Uterus (tissue), 4 donors: Measurements from ENCODE around the gene TMOD4. TPM values are rescaled to one million over a fixed set of nuclear protein-coding genes. Genes with fewer than 3 reads are reported as not detected.
A peak's percentile ranks its signal among the peaks of the same experiment; 100 is the strongest.

Experiments used
- DNase-seq, 2 donors: peaks; one replicate each; pipeline ENCODE4 v3.0.0-alpha.2; 2019 to 2020
- H3K27ac ChIP-seq, 2 donors: fragments of 200-600 bp; sonication (generic); 1 replicate in 1 of 2; 2 replicates in 1 of 2; pipeline ENCODE4 v1.5.1; 2016 to 2018
- H3K27me3 ChIP-seq, 2 donors: fragments of 200-600 bp; sonication (generic); one replicate each; pipeline ENCODE4 v1.5.1; 2018 to 2019; ENCODE audit warnings: control low read depth in 1 of 2
- H3K36me3 ChIP-seq, 2 donors: fragments of 200-600 bp; sonication (generic); one replicate each; pipeline ENCODE4 v1.5.1; 2019; ENCODE audit warnings: control low read depth in 1 of 2
- H3K4me1 ChIP-seq, 2 donors: fragments of 200-600 bp; sonication (generic); one replicate each; pipeline ENCODE4 v1.5.1; 2018 to 2019; ENCODE audit warnings: control low read depth in 1 of 2
- H3K4me3 ChIP-seq, 2 donors: fragments of 200-600 bp; sonication (generic); 1 replicate in 1 of 2; 2 replicates in 1 of 2; pipeline ENCODE4 v1.5.1; 2018 to 2019; ENCODE audit warnings: mild to moderate bottlenecking in 1 of 2
- H3K9me3 ChIP-seq, 2 donors: fragments of 200-600 bp; sonication (generic); one replicate each; pipeline ENCODE4 v1.5.1; 2019; ENCODE audit warnings: control low read depth in 1 of 2
- POLR2A ChIP-seq, 2 donors: fragments of 450-650 bp; IDR thresholded peaks; one replicate each; pipeline ENCODE4 v1.6.1; 2016; ENCODE audit warnings: antibody characterized with exemption in 2 of 2, mild to moderate bottlenecking in 1 of 2, moderate library complexity in 1 of 2
- intact Hi-C: fragments of 100-400 bp; cut with DNase I; formaldehyde crosslinking; loops from one replicate; pipeline ENCODE4 v1.15.1; 2023; ENCODE audit warnings: low total_unique reads
- total RNA-seq, 4 donors: library from RNA; depleted of rRNA in 3 of 4; stranded (reverse); fragments of >200 nt in 3 of 4; gene quantifications; one replicate each; pipeline versions ENCODE4 v1.1.0 to v1.2.4, GENCODE V29; 2014 to 2023
- TF ChIP-seq, protein P1 (sequence below), 4 experiments: fragments of 200-600 bp in 2 of 4; fragments of 450-650 bp in 2 of 4; sonication (generic) in 2 of 4; IDR thresholded peaks; one replicate each; pipeline ENCODE4 v1.5.1; 2016 to 2019; ENCODE audit warnings: antibody characterized with exemption in 4 of 4, mild to moderate bottlenecking in 2 of 4, moderate library complexity in 1 of 4
- donor health status: DM: yes; HTN: yes; CAD: no.

The TMOD4 gene
- total RNA-seq, 4 donors from 2014 or later, result 0.26 TPM; not detected in 3

DNA sequence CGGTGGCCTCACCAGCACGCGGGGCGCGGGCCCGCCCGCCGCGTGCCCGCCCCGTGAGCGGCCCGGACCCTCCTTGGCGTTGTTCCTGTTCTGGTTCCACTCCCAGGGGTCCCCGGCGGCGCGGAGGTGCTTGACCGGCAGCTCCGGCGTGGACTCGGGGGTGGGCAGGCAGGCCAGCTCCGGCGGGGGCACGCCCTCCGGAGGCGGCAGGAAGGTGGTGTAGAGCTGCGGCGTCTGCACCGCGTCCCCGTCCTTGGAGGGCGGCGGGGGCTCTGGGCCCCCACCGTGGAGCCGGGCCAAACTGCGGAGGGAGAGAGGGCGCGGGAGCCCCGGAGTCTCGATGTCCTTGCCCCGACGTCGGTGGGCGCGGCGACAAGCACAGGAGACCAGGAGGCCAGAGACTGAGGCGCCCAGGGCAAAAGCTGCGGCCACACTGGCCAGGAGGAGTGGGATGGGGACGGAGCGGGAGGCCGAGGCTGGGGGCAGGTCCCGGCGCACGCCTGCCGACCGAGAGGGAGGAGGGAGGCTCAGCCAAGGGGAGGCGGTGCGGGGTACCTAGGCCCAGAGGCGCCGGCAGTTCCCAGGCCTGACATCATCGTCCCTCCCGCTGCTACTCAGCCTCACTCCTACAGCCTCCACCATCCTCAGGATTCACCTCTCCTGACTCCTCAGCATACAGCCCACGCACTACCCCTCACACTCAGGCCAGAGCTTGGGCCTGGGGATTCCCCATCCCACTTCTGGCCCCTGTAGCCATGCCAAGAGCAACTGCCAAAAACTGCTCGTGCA lies 42.6 kb downstream of the TMOD4 start:
- no peaks in the 10 kb centered on the region for H3K36me3 ChIP-seq
- TF ChIP-seq POLR2A (IDR thresholded peaks at IDR 0.05), result peak in 1 of 2 donors; percentile 22
- TF ChIP-seq, protein P1, sequence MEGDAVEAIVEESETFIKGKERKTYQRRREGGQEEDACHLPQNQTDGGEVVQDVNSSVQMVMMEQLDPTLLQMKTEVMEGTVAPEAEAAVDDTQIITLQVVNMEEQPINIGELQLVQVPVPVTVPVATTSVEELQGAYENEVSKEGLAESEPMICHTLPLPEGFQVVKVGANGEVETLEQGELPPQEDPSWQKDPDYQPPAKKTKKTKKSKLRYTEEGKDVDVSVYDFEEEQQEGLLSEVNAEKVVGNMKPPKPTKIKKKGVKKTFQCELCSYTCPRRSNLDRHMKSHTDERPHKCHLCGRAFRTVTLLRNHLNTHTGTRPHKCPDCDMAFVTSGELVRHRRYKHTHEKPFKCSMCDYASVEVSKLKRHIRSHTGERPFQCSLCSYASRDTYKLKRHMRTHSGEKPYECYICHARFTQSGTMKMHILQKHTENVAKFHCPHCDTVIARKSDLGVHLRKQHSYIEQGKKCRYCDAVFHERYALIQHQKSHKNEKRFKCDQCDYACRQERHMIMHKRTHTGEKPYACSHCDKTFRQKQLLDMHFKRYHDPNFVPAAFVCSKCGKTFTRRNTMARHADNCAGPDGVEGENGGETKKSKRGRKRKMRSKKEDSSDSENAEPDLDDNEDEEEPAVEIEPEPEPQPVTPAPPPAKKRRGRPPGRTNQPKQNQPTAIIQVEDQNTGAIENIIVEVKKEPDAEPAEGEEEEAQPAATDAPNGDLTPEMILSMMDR (IDR thresholded peaks at IDR 0.05), result peak in 2 of 4 experiments; percentile 1 to 19
- peak overlapping the region; percentile 77 to 94 for H3K27ac ChIP-seq
- peak overlapping the region in 1 of 2 donors; percentile 38 for H3K4me3 ChIP-seq
- intact Hi-C loops, result no loop called here
- DNase-seq, result peak; percentile 78 to 80
- no peaks in the 10 kb centered on the region for H3K9me3 ChIP-seq
- peaks cover 0 to 6% of the 10 kb centered on the region in 2 donors for H3K4me1 ChIP-seq
- H3K27me3 ChIP-seq, result no peaks in the 10 kb centered on the region

- Histone ChIP-seq H3K9me3 (no peaks in the 10 kb centered on the region), H3K27ac (peak overlapping the region; percentile 77 to 94), H3K27me3 (no peaks in the 10 kb centered on the region), H3K36me3 (no peaks in the 10 kb centered on the region), H3K4me1 (peaks cover 0 to 6% of the 10 kb centered on the region in 2 donors), H3K4me3 (peak overlapping the region; percentile 25 to 38)
- TF ChIP-seq, protein P1 (IDR thresholded peaks at IDR 0.05), result no peak
- no peak for TF ChIP-seq POLR2A (IDR thresholded peaks at IDR 0.05)
- intact Hi-C loops, result no loop called here
- DNase-seq, result peak in 1 of 2 donors; percentile 37
These were observed 43.3 kb downstream of the TMOD4 start for GRCh38 chr1:151132335-151133017.

- Histone ChIP-seq H3K27ac (peak overlapping the region; percentile 77 to 94), H3K9me3 (no peaks in the 10 kb centered on the region), H3K4me1 (peaks cover 0 to 6% of the 10 kb centered on the region in 2 donors), H3K36me3 (no peaks in the 10 kb centered on the region), H3K4me3 (peak overlapping the region; percentile 25 to 38), H3K27me3 (no peaks in the 10 kb centered on the region)
- intact Hi-C loops, result no loop called here
- peak in 1 of 2 donors; percentile 4 for TF ChIP-seq POLR2A (IDR thresholded peaks at IDR 0.05)
- TF ChIP-seq, protein P1 (IDR thresholded peaks at IDR 0.05), result no peak
- DNase-seq, result peak; percentile 59 to 62
These were observed 44.0 kb downstream of the TMOD4 start for GRCh38 chr1:151131701-151132334.

DNA sequence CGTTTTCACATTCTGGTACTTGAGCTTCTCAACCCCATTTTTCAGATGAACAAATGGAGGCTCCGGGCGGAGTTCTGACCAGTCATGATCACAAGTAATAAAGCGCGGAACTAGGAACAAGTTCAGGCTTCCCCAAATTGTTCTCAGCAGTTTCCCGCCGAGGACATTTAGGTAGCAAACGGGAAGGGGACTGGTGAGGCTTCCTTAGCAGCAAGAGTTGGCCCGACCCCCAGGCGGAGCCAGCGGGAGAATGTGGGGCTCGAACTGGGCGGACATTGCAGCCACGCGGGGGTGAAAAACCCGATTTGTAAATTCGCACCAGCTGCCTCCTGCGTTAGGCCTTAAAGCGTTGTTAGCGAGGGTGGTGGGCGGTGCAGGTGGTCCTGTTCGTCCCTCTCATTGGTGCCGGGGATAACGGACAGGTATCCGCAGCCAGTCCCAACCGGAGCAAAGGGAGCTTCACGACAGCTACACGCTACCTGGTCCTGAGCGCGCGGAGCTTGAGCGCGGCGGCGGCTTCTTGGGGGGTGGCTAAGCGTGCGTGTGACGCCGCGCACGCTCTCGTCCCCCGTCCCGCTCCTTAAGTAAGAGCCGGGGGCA lies 44.7 kb downstream of the TMOD4 start:
- Histone ChIP-seq H3K27me3 (no peaks in the 10 kb centered on the region), H3K27ac (peak overlapping the region; percentile 77 to 94), H3K4me3 (peak overlapping the region; percentile 25 to 38), H3K4me1 (peaks cover 0 to 6% of the 10 kb centered on the region in 2 donors), H3K36me3 (no peaks in the 10 kb centered on the region), H3K9me3 (no peaks in the 10 kb centered on the region)
- peak; percentile 93 to 95 for DNase-seq
- TF ChIP-seq, protein P1 (IDR thresholded peaks at IDR 0.05), result peak in 2 of 4 experiments; percentile 7 to 16
- peak; percentile 34 to 55 for TF ChIP-seq POLR2A (IDR thresholded peaks at IDR 0.05)
- intact Hi-C loops, result no loop called here
